Small intestine (tissue), 7 donors: ENCODE results near the gene CYTH3. TPM values are rescaled to one million over a fixed set of nuclear protein-coding genes. Genes with fewer than 3 reads are reported as not detected.

Experiments
- DNase-seq, 2 donors: peaks; one replicate each; pipeline versions ENCODE4 v3.0.0 to v3.0.0-alpha.2; 2013
- FAIRE-seq: peaks from 2 replicates; lab custom pipeline; 2012; peaks lifted over from hg19 to GRCh38; lab: Jason Lieb, UNC
- H3K27ac ChIP-seq, 3 donors: one replicate each; pipeline ENCODE4 v1.5.1; 2013; ENCODE audit warnings: low read length in 2 of 3, mild to moderate bottlenecking in 2 of 3, control low read depth in 1 of 3, inconsistent platforms in 1 of 3, low read depth in 1 of 3, moderate library complexity in 1 of 3
- H3K27me3 ChIP-seq, 3 donors: one replicate each; pipeline ENCODE4 v1.6.1; 2013; ENCODE audit warnings: low read length in 3 of 3, inconsistent platforms in 1 of 3; ENCODE audit not compliant: control insufficient read depth in 3 of 3, insufficient read depth in 3 of 3
- H3K36me3 ChIP-seq, 3 donors: one replicate each; pipeline ENCODE4 v1.6.1; 2013; ENCODE audit warnings: low read length in 3 of 3, inconsistent platforms in 1 of 3, low read depth in 1 of 3, mild to moderate bottlenecking in 1 of 3, moderate library complexity in 1 of 3; ENCODE audit not compliant: control insufficient read depth in 3 of 3, insufficient read depth in 2 of 3
- H3K4me1 ChIP-seq, 3 donors: one replicate each; pipeline ENCODE4 v1.6.1; 2013; ENCODE audit warnings: low read length in 2 of 3, inconsistent platforms in 1 of 3, low read depth in 1 of 3, mild to moderate bottlenecking in 1 of 3, moderate library complexity in 1 of 3; ENCODE audit not compliant: control insufficient read depth in 3 of 3, insufficient read depth in 2 of 3
- H3K4me3 ChIP-seq, 3 donors: one replicate each; pipeline ENCODE4 v1.5.1; 2013; ENCODE audit warnings: low read length in 3 of 3, control low read depth in 1 of 3, inconsistent platforms in 1 of 3, low read depth in 1 of 3, mild to moderate bottlenecking in 1 of 3, moderate library complexity in 1 of 3
- H3K9me3 ChIP-seq, 2 donors: one replicate each; pipeline ENCODE4 v1.6.1; 2013; ENCODE audit warnings: low read depth in 1 of 2, low read length in 1 of 2; ENCODE audit not compliant: control insufficient read depth in 2 of 2, insufficient read depth in 1 of 2
- WGBS, 3 donors: extraction: QIAGEN DNeasy Blood & Tissue Kit; methylation state at CpG; one replicate each; pipeline ENCODE4 v1.1.7; 2013; 5-methylcytosine and 5-hydroxymethylcytosine counted together
- polyA plus RNA-seq, 4 donors: library from polyadenylated mRNA; stranded (reverse) in 3 of 4; unstranded in 1 of 4; fragments of 200-250 nt in 3 of 4; fragments of 120-200 nt in 1 of 4; gene quantifications; one replicate each; pipeline versions ENCODE4 v1.2.1 to v1.2.3, GENCODE V29; 2013
- donor health status: healthy with polysubstance abuse.
- donor health status: control.
- donor health status: control.
- donor health status: Bipolar disorder and iron deficiency.
- donor health status: healthy.

CYTH3 gene
- polyA plus RNA-seq, 4 donors, result 21.3 to 27.3 (median 24.4) TPM

GRCh38 chr7:6165075-6165474, 107.3 kb downstream of the CYTH3 start:
- Histone ChIP-seq H3K9me3 (no peaks in the 10 kb centered on the region), H3K4me3 (no peak overlapping the region), H3K4me1 (peaks cover 0 to 8% (median 0%) of the 10 kb centered on the region in 3 donors), H3K27me3 (no peaks in the 10 kb centered on the region), H3K27ac (no peak overlapping the region), H3K36me3 (peaks cover 2 to 86% (median 31%) of the 10 kb centered on the region in 3 donors)
- FAIRE-seq (no peak), DNase-seq (no peak)
- 82 to 94% (median 88%) methylated on average over 17 to 19 of the region's 19 CpGs for WGBS, 3 donors

GRCh38 chr7:6164491-6164890, 107.9 kb downstream of the CYTH3 start:
- DNase-seq (no peak), FAIRE-seq (no peak)
- no peaks in the 10 kb centered on the region for H3K27me3 ChIP-seq
- WGBS, 3 donors, result 88 to 97% (median 94%) methylated on average over 28 of the region's 28 CpGs
- peaks cover 0 to 8% (median 0%) of the 10 kb centered on the region in 3 donors for H3K4me1 ChIP-seq
- no peaks in the 10 kb centered on the region for H3K9me3 ChIP-seq
- H3K4me3 ChIP-seq, result no peak overlapping the region
- peaks cover 1 to 85% (median 31%) of the 10 kb centered on the region in 3 donors for H3K36me3 ChIP-seq
- H3K27ac ChIP-seq, result no peak overlapping the region

DNA sequence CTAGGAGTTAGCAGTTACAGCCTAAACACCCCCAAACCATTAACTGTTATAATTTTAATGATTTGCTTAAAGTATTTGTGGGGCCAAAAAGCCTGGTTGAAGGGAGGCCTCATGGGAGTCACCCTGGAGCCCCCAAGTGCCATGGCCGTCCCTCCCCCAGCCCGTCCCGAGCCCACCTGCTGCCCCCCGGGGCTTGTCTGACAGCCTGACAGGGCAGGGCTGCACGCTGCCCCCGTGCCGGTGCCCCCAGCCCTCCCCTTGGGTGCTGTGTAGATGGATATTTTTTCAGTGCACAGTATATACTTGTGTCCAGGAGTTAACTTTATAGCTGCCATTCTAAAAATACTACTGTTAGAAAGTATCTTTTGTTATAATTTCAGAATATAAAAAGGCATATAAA, 108.4 kb downstream of the CYTH3 start:
- FAIRE-seq (no peak), DNase-seq (no peak)
- no peaks in the 10 kb centered on the region for H3K9me3 ChIP-seq
- no peaks in the 10 kb centered on the region for H3K27me3 ChIP-seq
- H3K36me3 ChIP-seq, result peaks cover 4 to 85% (median 27%) of the 10 kb centered on the region in 3 donors
- no peak overlapping the region for H3K27ac ChIP-seq
- H3K4me3 ChIP-seq, result no peak overlapping the region
- H3K4me1 ChIP-seq, result peaks cover 0 to 8% (median 0%) of the 10 kb centered on the region in 3 donors
- WGBS, 3 donors, result 85 to 93% (median 90%) methylated on average over 6 to 7 of the region's 7 CpGs

DNA sequence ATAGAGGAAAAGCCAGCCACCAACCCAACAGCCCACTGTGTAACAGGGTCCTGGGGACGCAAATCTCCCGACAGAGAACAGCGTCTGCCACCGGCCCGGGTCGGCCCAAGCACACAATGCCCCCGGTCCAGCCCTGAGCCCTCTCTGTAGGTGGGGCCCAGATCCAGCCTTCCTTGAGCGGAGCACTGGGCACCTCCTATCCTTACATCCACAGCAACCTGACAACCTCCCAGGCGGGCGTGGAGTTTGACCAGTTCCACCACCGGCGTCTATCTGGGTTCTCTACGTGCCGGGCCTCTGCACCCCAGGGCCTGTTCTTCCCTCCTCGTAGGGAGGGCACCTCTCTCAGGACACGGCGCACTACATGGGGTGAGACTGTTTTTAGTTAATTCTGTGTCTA, 109.0 kb downstream of the CYTH3 start:
- Histone ChIP-seq H3K27ac (no peak overlapping the region), H3K9me3 (no peaks in the 10 kb centered on the region), H3K27me3 (no peaks in the 10 kb centered on the region), H3K36me3 (peaks cover 7 to 85% (median 25%) of the 10 kb centered on the region in 3 donors), H3K4me3 (no peak overlapping the region), H3K4me1 (peaks cover 0 to 8% (median 0%) of the 10 kb centered on the region in 3 donors)
- WGBS, 3 donors, result 93 to 96% (median 95%) methylated on average over 17 of the region's 17 CpGs
- FAIRE-seq (no peak), DNase-seq (no peak)

DNA sequence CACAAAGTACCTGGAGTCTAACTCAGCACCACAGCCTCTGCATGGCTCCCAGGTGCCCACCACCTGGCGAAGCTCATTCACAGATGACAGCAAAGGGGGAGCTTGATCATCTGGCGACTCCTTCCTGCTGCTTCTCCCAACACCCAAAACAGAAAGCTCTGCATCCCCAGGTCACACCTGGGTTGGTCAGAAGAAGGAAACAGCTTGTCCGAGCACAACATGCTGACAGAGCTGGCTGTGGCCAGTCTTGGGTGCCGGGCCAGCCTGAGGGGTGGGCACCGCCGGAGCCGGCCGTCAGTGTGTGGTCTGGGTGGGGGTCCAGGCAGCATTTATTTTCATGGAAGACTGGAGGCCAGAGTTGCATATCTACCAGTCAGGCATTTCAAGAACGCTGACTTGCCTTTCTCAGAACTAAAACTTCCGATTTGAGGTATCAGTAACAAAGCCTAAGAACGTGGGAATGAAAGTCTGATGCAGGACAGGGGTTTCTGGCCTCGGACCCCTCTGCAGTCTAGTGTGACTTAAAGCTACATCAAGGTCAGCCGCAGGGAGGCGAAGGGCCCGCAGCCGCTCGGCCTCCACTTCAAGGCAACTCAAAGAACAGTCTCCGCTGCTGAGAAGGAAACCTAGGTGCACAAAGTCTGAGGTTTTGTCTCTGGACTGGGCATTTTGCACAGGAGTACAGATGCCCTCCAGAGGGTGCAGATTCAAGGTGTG, 109.6 kb downstream of the CYTH3 start:
- peak overlapping the region in 1 of 3 donors; percentile 82 for H3K27ac ChIP-seq

GRCh38 chr7:6162331-6162620, 110.1 kb downstream of the CYTH3 start:
- Histone ChIP-seq H3K36me3 (peaks cover 12 to 85% (median 29%) of the 10 kb centered on the region in 3 donors), H3K4me3 (no peak overlapping the region), H3K27ac (peak overlapping the region in 1 of 3 donors; percentile 82), H3K4me1 (peaks cover 0 to 8% (median 0%) of the 10 kb centered on the region in 3 donors), H3K27me3 (no peaks in the 10 kb centered on the region), H3K9me3 (no peaks in the 10 kb centered on the region)
- FAIRE-seq (no peak), DNase-seq (no peak)
- 66 to 93% (median 93%) methylated on average over 8 of the region's 8 CpGs for WGBS, 3 donors

More for the DNA sequence above, 109.6 kb downstream of the CYTH3 start:
- DNase-seq, result no peak
- peaks cover 0 to 8% (median 0%) of the 10 kb centered on the region in 3 donors for H3K4me1 ChIP-seq
- H3K36me3 ChIP-seq, result peaks cover 9 to 85% (median 25%) of the 10 kb centered on the region in 3 donors
- no peak overlapping the region for H3K4me3 ChIP-seq
- WGBS, 3 donors, result 85 to 91% (median 90%) methylated on average over 18 of the region's 18 CpGs
- H3K9me3 ChIP-seq, result no peaks in the 10 kb centered on the region
- H3K27me3 ChIP-seq, result no peaks in the 10 kb centered on the region
- no peak for FAIRE-seq

GRCh38 chr7:6161463-6162330, 110.7 kb downstream of the CYTH3 start:
- FAIRE-seq, result no peak
- H3K36me3 ChIP-seq, result peaks cover 12 to 85% (median 29%) of the 10 kb centered on the region in 3 donors

DNA sequence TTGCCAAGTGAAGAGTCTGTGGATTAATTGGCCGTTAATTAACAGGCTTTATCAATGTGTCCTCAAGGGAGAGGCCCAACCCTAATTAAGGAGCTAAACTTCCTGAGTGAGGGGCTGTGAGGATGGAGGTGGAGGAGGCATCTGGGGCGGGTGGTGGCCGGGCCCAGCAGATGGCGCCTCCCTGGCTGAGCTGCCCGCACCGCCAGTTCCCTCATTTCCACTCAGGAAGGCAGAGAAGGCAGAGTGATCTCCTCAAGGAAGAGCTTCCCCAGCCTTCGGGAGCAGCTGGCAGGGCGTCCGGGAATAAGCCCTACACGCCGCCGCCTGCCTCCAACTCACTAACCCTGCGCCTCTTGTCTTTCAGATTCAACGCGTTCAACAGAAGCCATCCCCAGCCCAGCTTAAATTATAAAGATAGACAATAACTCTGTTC, 112.2 kb downstream of the CYTH3 start:
- DNase-seq (peak; percentile 28 to 46), FAIRE-seq (no peak)
- Histone ChIP-seq H3K27ac (peak overlapping the region in 1 of 3 donors; percentile 39), H3K36me3 (peaks cover 12 to 82% (median 26%) of the 10 kb centered on the region in 3 donors), H3K4me3 (no peak overlapping the region), H3K9me3 (no peaks in the 10 kb centered on the region), H3K4me1 (peaks cover 0 to 8% (median 0%) of the 10 kb centered on the region in 3 donors), H3K27me3 (no peaks in the 10 kb centered on the region)
- 61 to 81% (median 70%) methylated on average over 15 of the region's 15 CpGs for WGBS, 3 donors

More at GRCh38 chr7:6161463-6162330, 110.7 kb downstream of the CYTH3 start:
- H3K27me3 ChIP-seq, result no peaks in the 10 kb centered on the region
- no peak for DNase-seq
- H3K4me3 ChIP-seq, result no peak overlapping the region
- peaks cover 0 to 8% (median 0%) of the 10 kb centered on the region in 3 donors for H3K4me1 ChIP-seq
- WGBS, 3 donors, result 73 to 87% (median 83%) methylated on average over 15 of the region's 15 CpGs
- no peaks in the 10 kb centered on the region for H3K9me3 ChIP-seq
- H3K27ac ChIP-seq, result peak overlapping the region in 1 of 3 donors; percentile 82
